ENCODE results near the gene NCAN. TPM values are rescaled to one million over a fixed set of nuclear protein-coding genes. Genes with fewer than 3 reads are reported as not detected.

Gene NCAN
- total and polyA plus RNA-seq, 4 donors = 0.06 TPM; not detected in 3

DNA sequence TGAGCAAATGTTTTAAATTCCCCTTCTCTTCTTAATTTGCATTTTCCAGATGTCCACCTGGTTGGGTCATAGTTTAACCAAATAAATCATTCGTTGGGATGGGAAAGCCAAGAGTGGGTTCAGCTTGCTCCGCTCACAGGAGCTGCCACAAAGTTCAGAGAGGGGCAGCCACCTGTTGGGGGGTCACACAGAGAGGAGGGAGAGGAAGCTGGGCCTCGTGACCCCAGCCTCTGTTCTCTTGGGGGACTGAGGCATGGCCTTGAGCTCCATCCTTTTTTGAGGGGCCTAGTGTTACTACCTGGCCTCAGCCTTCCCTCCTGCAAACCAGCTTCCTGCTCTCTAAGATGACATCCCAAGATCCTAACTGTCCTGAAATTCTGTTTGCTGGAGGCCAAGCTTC lies 44.1 kb upstream of the NCAN start:
- no peak for DNase-seq (ENCODE audit: low spot score)
- Histone ChIP-seq H3K4me1 (ENCODE audit: control insufficient read depth in 4 of 4, insufficient read depth in 4 of 4, low read length in 3 of 4) (peaks cover 0 to 6% (median 0%) of the 10 kb centered on the region in 4 donors), H3K27ac (ENCODE audit: low read depth in 1 of 2, low read length in 2 of 2) (no peak overlapping the region), H3K4me3 (ENCODE audit: low read depth in 1 of 3, low read length in 3 of 3) (no peak overlapping the region), H3K9me3 (ENCODE audit: control insufficient read depth in 4 of 4, low read length in 3 of 4) (no peaks in the 10 kb centered on the region), H3K9ac (ENCODE audit: low read depth in 1 of 2, low read length in 2 of 2) (no peak overlapping the region), H3K36me3 (ENCODE audit: control insufficient read depth in 4 of 4, insufficient read depth in 3 of 4, low read depth in 1 of 4, low read length in 3 of 4) (no peaks in the 10 kb centered on the region), H3K27me3 (ENCODE audit: control insufficient read depth in 4 of 4, insufficient read depth in 4 of 4, low read length in 3 of 4) (no peaks in the 10 kb centered on the region)
- WGBS = 84% methylated on average over 3 of the region's 3 CpGs
- TF ChIP-seq, protein P1, sequence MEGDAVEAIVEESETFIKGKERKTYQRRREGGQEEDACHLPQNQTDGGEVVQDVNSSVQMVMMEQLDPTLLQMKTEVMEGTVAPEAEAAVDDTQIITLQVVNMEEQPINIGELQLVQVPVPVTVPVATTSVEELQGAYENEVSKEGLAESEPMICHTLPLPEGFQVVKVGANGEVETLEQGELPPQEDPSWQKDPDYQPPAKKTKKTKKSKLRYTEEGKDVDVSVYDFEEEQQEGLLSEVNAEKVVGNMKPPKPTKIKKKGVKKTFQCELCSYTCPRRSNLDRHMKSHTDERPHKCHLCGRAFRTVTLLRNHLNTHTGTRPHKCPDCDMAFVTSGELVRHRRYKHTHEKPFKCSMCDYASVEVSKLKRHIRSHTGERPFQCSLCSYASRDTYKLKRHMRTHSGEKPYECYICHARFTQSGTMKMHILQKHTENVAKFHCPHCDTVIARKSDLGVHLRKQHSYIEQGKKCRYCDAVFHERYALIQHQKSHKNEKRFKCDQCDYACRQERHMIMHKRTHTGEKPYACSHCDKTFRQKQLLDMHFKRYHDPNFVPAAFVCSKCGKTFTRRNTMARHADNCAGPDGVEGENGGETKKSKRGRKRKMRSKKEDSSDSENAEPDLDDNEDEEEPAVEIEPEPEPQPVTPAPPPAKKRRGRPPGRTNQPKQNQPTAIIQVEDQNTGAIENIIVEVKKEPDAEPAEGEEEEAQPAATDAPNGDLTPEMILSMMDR (IDR thresholded peaks at IDR 0.05; ENCODE audit: low read depth, low read length, missing input control) = no peak
- TF ChIP-seq TAF1 (conservative IDR thresholded peaks at IDR 0.05) (no peak), SP1 (IDR thresholded peaks at IDR 0.05) (no peak), YY1 (IDR thresholded peaks at IDR 0.05) (no peak), HNF4G (IDR thresholded peaks at IDR 0.05) (no peak), FOXA2 (IDR thresholded peaks at IDR 0.05) (no peak), HNF4A (conservative IDR thresholded peaks at IDR 0.05) (no peak), EGR1 (IDR thresholded peaks at IDR 0.05; ENCODE audit: low read depth in 2 of 2) (no peak), RAD21 (IDR thresholded peaks at IDR 0.05) (no peak), NR2F2 (IDR thresholded peaks at IDR 0.05) (no peak)
- TF ChIP-seq, protein P2, sequence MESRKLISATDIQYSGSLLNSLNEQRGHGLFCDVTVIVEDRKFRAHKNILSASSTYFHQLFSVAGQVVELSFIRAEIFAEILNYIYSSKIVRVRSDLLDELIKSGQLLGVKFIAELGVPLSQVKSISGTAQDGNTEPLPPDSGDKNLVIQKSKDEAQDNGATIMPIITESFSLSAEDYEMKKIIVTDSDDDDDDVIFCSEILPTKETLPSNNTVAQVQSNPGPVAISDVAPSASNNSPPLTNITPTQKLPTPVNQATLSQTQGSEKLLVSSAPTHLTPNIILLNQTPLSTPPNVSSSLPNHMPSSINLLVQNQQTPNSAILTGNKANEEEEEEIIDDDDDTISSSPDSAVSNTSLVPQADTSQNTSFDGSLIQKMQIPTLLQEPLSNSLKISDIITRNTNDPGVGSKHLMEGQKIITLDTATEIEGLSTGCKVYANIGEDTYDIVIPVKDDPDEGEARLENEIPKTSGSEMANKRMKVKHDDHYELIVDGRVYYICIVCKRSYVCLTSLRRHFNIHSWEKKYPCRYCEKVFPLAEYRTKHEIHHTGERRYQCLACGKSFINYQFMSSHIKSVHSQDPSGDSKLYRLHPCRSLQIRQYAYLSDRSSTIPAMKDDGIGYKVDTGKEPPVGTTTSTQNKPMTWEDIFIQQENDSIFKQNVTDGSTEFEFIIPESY (IDR thresholded peaks at IDR 0.05) = no peak
- TF ChIP-seq, protein P3, sequence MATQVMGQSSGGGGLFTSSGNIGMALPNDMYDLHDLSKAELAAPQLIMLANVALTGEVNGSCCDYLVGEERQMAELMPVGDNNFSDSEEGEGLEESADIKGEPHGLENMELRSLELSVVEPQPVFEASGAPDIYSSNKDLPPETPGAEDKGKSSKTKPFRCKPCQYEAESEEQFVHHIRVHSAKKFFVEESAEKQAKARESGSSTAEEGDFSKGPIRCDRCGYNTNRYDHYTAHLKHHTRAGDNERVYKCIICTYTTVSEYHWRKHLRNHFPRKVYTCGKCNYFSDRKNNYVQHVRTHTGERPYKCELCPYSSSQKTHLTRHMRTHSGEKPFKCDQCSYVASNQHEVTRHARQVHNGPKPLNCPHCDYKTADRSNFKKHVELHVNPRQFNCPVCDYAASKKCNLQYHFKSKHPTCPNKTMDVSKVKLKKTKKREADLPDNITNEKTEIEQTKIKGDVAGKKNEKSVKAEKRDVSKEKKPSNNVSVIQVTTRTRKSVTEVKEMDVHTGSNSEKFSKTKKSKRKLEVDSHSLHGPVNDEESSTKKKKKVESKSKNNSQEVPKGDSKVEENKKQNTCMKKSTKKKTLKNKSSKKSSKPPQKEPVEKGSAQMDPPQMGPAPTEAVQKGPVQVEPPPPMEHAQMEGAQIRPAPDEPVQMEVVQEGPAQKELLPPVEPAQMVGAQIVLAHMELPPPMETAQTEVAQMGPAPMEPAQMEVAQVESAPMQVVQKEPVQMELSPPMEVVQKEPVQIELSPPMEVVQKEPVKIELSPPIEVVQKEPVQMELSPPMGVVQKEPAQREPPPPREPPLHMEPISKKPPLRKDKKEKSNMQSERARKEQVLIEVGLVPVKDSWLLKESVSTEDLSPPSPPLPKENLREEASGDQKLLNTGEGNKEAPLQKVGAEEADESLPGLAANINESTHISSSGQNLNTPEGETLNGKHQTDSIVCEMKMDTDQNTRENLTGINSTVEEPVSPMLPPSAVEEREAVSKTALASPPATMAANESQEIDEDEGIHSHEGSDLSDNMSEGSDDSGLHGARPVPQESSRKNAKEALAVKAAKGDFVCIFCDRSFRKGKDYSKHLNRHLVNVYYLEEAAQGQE (IDR thresholded peaks at IDR 0.05) = no peak
- TF ChIP-seq, protein P4, sequence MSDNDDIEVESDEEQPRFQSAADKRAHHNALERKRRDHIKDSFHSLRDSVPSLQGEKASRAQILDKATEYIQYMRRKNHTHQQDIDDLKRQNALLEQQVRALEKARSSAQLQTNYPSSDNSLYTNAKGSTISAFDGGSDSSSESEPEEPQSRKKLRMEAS (IDR thresholded peaks at IDR 0.05) = no peak

DNA sequence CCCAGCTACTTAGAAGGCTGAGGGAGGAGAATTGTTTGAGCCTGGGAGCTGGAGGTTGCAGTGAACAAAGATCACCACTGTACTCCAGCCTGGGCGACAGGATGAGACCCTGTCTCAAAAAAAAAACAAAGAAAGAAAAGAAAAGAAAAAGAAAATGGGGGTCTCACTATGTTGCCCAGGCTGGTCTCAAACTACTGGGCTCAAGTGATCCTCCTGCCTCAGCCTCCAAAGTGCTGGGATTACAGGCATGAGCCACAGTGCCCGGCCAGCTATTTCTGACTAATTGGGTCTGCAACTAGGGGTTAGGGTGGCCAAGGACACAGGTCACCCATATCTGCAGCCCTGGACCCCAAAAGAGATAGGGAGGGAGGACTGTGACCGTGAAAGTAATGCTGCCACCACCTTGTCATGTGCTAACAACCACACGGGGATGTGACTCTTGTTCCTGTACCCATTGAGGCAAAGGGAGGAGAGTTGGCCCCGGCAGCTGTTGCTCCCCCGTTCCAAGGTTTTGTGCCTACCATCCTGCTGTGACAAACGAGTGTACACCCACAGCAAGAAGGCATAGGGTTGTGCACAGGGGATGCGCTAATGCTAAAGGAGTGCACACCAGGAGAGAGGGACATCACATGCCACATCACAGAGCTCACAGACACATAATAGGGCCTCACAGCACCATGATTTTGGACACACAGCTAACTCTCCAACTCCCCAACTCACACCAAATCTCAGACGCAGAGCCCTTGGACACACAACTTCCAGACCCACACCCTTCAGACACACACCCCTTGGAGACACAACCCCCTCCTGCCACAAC lies 42.3 kb upstream of the NCAN start:
- H3K27me3 ChIP-seq (ENCODE audit: control insufficient read depth in 4 of 4, insufficient read depth in 4 of 4, low read length in 3 of 4) = no peaks in the 10 kb centered on the region
- 90% methylated on average over 9 of the region's 9 CpGs for WGBS
- H3K4me1 ChIP-seq (ENCODE audit: control insufficient read depth in 4 of 4, insufficient read depth in 4 of 4, low read length in 3 of 4) = peaks cover 0 to 6% (median 0%) of the 10 kb centered on the region in 4 donors
- no peaks in the 10 kb centered on the region for H3K36me3 ChIP-seq (ENCODE audit: control insufficient read depth in 4 of 4, insufficient read depth in 3 of 4, low read depth in 1 of 4, low read length in 3 of 4)
- no peaks in the 10 kb centered on the region for H3K9me3 ChIP-seq (ENCODE audit: control insufficient read depth in 4 of 4, low read length in 3 of 4)
- H3K9ac ChIP-seq (ENCODE audit: low read depth in 1 of 2, low read length in 2 of 2) = no peak overlapping the region
- no peak for DNase-seq (ENCODE audit: low spot score)
- H3K4me3 ChIP-seq (ENCODE audit: low read depth in 1 of 3, low read length in 3 of 3) = no peak overlapping the region
- no peak overlapping the region for H3K27ac ChIP-seq (ENCODE audit: low read depth in 1 of 2, low read length in 2 of 2)
- no peak for TF ChIP-seq FOXA2 (IDR thresholded peaks at IDR 0.05)
- TF ChIP-seq NR2F2 (IDR thresholded peaks at IDR 0.05) = no peak
- TF ChIP-seq, protein P5, sequence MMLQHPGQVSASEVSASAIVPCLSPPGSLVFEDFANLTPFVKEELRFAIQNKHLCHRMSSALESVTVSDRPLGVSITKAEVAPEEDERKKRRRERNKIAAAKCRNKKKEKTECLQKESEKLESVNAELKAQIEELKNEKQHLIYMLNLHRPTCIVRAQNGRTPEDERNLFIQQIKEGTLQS (IDR thresholded peaks at IDR 0.05) = no peak
- no peak for TF ChIP-seq EGR1 (IDR thresholded peaks at IDR 0.05; ENCODE audit: low read depth in 2 of 2)
- no peak for TF ChIP-seq HNF4A (conservative IDR thresholded peaks at IDR 0.05)
- TF ChIP-seq YY1 (IDR thresholded peaks at IDR 0.05) = no peak
- TF ChIP-seq, protein P3 (IDR thresholded peaks at IDR 0.05) = no peak
- TF ChIP-seq JUND (IDR thresholded peaks at IDR 0.05) = no peak
- no peak for TF ChIP-seq RAD21 (IDR thresholded peaks at IDR 0.05)
- TF ChIP-seq FOXA1 (IDR thresholded peaks at IDR 0.05) = no peak
- no peak for TF ChIP-seq RXRA (IDR thresholded peaks at IDR 0.05)
- TF ChIP-seq, protein P4 (IDR thresholded peaks at IDR 0.05) = no peak

Data from liver (tissue), 9 donors.